Measurements from ENCODE around the gene NTN5.

Gene NTN5

GRCh38 chr19:48628486-48629296 lies 44.1 kb downstream of the NTN5 start:
- DNase-seq, result peak; percentile 3

DNA sequence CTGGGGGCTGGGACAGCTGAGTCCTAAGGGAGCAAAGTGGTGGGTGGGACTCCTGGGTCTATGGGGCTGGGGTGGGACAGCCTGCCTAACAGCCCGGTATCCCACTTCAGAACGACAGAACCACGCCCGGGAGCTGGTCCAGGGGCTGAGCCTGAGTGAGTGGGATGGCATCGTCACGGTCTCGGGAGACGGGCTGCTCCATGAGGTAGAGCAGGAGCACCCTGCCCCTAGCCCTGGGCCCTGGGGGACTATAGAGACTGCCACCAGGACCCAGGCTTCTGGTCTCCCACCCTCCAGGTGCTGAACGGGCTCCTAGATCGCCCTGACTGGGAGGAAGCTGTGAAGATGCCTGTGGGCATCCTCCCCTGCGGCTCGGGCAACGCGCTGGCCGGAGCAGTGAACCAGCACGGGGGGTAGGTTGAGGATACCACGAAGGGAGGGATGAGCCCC lies 44.9 kb downstream of the NTN5 start:
- no peak for DNase-seq

- DNase-seq, result peak; percentile 33
Measured at GRCh38 chr19:48627201-48627864, 45.5 kb downstream of the NTN5 start.

DNA sequence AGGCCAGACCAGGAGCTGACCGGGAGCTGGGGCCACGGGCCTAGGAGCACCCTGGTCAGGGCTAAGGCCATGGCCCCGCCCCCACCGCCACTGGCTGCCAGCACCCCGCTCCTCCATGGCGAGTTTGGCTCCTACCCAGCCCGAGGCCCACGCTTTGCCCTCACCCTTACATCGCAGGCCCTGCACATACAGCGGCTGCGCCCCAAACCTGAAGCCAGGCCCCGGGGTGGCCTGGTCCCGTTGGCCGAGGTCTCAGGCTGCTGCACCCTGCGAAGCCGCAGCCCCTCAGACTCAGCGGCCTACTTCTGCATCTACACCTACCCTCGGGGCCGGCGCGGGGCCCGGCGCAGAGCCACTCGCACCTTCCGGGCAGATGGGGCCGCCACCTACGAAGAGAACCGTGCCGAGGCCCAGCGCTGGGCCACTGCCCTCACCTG lies 46.9 kb downstream of the NTN5 start:
- no peak for DNase-seq

DNA sequence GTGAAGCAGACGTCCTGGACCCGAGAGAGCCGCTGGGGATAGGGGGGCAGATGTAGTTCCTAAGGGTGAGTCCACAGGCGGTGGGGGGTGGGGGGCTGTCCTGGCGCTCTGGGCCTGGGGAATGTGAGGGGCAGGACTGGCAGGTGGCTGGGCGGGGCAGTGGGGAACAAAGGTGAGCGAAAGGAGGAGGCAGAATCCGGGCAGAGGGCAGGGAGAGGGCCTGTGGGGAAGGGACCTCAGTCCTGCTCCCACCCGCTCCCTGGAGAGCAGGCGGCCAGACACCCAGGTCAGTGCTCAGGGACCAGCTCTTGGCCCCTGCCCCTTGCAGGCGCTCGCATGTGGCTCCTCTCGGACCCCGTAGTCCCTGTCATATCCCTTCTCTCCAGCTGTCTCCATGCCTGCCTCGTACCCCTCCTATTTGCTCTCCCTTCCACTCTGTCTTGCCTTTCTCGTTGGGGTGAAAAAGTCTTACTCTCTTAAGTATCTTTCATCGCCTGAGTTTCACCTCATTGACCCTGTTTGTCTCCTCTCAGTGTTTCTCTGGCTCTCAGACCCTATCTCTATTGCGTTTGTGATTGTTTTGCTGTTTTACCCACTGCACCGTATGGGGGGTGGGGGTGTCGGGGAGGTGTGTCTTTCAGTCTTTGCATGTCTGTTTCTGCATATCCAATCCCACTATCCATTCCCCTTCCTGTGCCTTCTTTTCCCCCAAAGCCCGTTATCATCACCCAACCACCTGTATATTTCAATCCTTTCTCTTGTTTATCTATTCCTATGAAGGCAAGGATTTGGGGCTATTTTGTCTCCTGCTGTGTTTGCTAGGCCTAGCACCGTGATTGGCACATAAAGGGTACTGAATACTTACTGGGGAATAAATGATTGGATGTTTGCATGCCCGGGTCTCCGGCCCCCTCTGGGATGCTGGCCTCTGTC lies 47.8 kb downstream of the NTN5 start:
- DNase-seq, result peak; percentile 7

DNA sequence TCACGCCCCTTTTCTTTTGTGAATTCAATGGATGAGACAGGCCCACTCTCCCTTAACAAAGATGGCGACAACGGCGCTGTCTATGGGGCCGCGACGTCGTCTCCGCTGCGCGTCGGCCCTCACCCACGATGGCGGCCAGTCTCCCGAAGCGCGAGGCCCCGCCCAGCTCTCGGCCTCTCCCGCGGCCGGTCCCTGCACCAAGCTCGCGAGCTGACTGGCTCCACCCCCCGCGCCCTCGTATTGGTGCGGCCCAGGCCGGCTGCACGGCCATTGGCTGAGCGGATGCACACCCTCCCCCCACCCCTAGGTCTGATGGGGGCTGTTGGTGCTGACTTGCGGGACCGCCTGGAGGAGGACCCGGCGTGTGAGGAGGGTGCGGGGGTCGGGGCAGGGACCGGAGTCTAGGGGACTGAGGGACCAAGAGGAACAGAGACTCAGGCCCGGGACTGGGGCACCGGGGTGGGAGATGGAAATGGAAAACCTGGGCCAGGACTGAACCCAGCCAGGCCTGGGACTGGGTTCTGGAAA lies 48.7 kb downstream of the NTN5 start:
- DNase-seq, result peak; percentile 98

DNA sequence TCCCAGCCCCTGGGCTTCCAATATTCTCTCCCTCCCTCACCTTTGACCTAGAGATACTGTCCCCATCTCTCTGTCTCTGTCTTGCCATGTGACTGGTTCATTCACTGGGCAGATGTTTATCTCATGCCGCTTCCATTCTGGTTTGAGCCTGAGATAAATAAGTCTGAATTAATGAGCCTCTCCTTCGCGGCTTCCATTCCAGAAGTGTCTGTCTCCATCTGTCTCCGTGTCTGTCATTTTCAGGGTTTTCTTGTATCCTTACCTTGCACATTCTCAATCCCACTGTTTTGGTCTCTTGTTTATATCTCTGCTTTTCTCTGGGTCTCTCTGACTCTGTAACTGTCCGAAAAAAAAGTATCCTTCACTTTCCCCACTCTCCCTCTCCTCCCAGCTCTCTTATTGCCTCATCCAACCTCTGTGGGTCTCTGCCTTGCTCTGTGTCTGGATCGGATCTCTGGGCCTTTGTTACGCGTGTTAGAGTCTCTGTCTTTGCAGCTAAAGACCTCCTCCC lies 49.2 kb downstream of the NTN5 start:
- no peak for DNase-seq

- DNase-seq, result no peak
Measured at GRCh38 chr19:48619692-48620585, 52.9 kb downstream of the NTN5 start.

DNA sequence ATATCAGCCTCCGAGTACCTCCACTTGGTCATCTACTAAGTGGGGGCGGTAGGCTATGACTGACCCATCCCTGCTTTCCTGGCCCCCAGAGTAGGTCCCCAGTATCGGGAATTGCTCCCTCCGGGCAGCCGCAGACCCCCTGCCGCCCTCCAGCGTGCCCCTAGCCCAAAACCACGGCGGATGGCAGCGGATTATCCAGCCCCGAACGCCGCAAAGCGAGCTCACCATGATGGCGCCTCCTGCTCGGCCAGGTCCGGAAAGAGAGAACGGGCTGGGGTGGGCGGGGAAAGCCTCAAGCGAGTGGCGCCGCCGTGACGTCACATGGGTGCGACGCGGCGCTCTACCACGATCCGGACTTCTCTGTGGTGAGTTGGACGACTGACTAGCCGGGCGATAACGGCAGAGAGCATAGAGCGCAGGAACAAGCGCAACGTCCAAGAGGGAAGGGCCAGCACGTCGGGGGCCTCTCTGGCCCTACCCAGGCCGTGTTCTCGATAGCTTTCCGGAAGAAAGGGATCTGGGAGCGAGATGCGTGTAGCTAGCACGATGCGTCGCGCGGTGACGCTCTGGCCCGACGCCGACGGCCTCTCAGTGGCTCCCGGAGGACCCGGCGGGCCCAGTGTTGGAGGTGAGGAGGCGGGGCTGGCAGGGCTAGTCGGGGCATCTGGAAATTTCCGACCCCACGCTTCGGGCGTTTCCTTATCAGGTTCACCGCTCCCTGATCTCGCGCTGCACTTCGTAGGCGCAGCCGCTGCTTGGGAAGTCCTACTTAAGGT lies 53.7 kb downstream of the NTN5 start, which contains the start of the genes RPL18 and SPHK2:
RPL18 (minus strand) TSS at position 263 of the 776 bp plus-strand sequence; CDS start at position 228, 35 bp downstream.
SPHK2 (plus strand) TSS at position 591 of the 776 bp plus-strand sequence. CDS start 1,009 bp downstream, outside the sequence.
- peak; percentile 97 for DNase-seq

DNA sequence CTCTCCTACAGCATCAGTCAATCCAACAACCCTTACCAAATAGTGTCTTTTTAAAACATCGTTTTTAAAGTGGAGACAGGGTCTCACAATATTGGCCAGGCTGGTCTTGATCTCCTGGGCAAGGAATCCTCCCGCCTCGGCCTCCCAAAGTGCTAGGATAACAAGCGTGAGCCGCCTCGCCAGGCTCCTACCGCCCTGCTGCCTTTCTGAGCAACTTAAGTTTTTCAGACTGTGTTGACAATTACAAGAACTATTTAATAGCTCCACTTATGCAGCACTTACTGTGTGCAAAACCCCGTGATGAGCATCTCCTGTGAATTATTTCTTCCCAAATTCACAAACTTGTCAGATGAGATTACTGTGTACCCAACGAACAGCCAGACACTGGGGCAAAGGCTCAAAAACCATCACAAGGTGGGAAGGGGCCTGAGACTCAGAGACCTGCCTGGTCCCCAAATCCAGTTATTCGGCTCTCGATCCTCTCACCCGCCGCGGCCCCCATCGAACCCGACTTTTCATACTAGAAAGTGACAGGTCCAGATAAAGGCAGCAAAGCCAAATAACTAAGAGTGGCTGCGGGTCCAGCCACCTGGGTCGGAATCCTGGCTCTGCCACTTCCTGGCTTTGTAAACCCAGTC lies 54.4 kb downstream of the NTN5 start:
- no peak for DNase-seq

- DNase-seq, result no peak
Measured at GRCh38 chr19:48617146-48617937, 55.5 kb downstream of the NTN5 start.

DNA sequence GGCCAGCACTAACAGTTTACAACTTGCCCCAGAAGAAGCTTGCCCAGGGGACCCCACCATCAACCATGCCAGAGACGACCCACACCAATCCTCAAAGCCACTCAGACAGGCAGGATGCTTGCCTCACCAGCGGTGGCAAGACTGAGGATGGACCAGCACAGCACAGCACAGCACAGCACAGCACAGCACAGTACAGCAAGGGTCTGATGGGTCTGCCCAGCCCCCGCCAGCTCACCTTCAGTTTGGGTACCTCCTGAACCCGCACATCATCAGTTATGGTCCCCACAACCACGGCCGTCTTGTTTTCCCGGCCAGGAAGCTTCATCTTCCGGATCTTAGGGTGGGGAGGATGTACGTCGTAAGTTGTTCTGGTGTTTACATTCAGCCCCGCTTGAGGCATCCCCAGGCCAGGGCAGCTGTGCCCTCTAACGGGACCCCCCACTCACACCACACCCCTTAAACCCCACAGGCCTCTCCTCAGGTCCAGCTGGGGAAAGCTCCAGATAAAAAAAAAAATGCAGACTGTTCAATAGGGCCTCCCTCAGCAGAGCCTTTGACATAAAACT lies 56.2 kb downstream of the NTN5 start:
- no peak for DNase-seq

- DNase-seq, result no peak
Measured at GRCh38 chr19:48616041-48616436, 56.8 kb downstream of the NTN5 start.

DNA sequence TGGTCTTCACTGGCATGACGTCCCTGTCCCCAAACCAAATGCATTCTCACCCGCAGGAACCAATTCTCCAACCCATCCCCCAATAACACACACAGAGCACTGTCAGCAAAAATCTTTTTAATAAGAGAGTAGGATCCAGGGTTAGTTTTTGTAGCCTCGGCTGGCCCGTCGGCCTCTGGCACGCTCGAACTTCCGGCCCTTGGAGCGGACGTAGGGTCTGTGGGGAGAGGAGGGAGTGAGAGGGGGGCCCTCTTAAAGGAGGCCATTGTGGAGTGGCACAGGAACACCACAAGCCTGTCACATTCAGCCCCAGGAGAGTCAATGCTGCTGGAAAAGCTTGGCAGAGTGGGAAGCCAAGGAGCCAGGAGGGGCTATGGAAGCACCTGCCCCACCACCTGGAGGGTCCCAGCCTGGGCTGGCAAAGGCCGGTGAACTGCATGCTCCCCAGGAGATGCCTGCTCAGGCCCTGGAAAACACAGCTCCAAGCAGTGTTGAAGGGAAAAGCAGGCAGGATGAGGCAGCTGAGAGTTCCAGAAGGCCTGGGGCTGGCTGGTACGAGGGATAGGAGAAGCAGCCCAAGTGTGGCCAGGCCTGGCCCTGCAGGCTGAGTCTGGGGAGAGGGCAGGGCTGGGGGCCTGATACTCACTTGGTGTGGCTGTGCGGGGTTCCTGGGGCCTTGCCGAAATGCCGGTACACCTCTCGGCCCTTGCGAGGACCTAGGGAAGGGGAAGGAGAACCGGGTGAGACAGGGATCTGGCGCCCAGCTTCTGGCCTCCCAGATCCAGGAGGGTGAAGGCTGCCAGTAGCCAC lies 57.4 kb downstream of the NTN5 start:
- DNase-seq, result no peak

- DNase-seq, result no peak
Measured at GRCh38 chr19:48614436-48615230, 58.2 kb downstream of the NTN5 start, which contains the start of gene FAM83E. Gene FAM83E (minus strand): TSS chr19:48615076. CDS start chr19:48613372, 1,704 bp downstream.

DNA sequence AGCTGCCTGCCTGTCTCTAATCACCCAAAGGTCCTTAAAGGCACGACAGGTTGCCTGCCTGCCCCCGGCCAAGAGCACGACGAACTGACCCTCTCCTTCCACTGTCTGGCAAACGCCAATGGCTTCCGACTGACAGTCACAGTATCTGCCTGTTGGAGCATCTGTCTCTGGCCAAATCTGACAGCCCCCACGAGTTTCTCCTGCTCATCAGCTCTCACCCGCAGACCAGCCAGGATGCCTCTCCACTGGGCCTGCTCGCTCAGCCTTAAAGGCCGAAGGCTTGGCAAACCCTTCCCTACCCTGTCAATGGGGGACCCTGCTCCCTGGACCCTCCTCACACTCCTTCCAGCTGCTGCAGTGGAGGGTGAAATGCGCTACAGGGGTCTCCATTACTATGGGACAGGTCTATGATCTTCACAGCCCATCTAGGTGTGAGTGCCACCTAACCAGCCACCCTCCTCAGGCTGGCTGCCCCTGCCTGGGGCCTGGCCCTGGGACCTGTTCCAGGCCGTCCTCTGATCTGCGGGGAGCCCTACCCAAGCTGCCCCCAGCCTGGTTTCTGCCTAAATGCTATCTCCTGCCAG lies 58.9 kb downstream of the NTN5 start:
- no peak for DNase-seq
